Kidney epithelial cell (primary cell): ENCODE data around the gene PRKCD. TPM values are rescaled to one million over a fixed set of nuclear protein-coding genes. Genes with fewer than 3 reads are reported as not detected.
"Not testable (repeated sequence)": the region's sequence is repeated elsewhere in the genome, so short reads cannot be mapped to it uniquely, and the experiment has no call there.

Experiments
- DNase-seq: peaks from one replicate; pipeline ENCODE4 v3.0.0-alpha.2; 2010; ENCODE audit warnings: low read depth
- H3K27me3 ChIP-seq: 2 replicates; pipeline ENCODE4 v1.6.0; 2011; ENCODE audit warnings: low read length; ENCODE audit not compliant: control insufficient read depth, insufficient read depth
- H3K36me3 ChIP-seq: 2 replicates; pipeline ENCODE4 v1.5.1; 2011; ENCODE audit warnings: low read length; ENCODE audit not compliant: control insufficient read depth, insufficient read depth
- H3K4me3 ChIP-seq: 2 replicates; pipeline ENCODE4 v1.5.1; 2011; ENCODE audit warnings: low read depth, mild to moderate bottlenecking, control low read depth, low read length
- total RNA-seq: library from RNA; depleted of rRNA; stranded (reverse); fragments of >200 nt; gene quantifications from 2 replicates; pipeline ENCODE4 v1.2.3, GENCODE V29; 2015
- TF ChIP-seq, protein P1 (sequence below): IDR thresholded peaks from 2 replicates; pipeline ENCODE4 v1.5.1; 2011; ENCODE audit warnings: mild to moderate bottlenecking, moderate library complexity, low read length, control low read depth, inconsistent platforms; ENCODE audit not compliant: insufficient read depth, poor library complexity, severe bottlenecking

Gene PRKCD
- total RNA-seq, 1 donor from 2014 or later, result 6.9 TPM

DNA sequence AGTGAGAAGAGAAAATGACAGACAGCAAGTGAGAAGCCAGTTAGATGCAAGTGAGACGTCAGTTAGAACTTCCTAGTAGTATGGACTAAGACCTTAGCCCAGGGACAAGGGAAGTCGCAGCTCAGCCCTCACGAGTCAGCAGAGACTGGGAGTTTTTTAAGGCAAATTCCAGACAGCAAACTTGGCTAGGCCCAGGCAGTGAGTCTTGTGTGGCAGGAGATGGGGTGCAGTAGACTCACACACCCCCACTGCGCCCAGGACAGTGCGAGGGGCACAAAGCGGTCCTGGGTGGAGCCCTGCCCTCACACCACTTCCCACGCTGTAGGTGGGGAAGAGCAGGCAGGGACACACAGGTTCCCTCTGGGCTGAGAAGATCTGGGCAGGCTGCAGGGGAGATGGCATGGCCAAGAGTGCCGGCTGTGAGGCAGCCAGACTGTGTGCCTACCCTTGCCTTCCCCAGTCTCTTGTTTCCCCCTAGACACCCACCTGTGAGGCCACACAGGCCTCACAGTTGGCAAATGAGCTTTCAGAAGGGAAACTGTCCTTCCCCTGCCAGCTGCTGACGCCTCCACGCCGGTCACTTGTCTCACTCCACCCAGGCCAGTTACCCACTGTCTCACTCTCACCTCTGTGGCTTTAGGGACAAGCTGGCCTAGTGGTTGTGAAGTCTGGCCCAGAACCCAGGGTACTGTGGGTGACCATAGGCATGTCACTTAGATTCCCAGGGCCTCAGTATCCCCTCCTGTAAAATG lies 13.7 kb upstream of the PRKCD start:
- no peak for DNase-seq
- H3K36me3 ChIP-seq, result no peaks in the 10 kb centered on the region
- no peak overlapping the region for H3K4me3 ChIP-seq

DNA sequence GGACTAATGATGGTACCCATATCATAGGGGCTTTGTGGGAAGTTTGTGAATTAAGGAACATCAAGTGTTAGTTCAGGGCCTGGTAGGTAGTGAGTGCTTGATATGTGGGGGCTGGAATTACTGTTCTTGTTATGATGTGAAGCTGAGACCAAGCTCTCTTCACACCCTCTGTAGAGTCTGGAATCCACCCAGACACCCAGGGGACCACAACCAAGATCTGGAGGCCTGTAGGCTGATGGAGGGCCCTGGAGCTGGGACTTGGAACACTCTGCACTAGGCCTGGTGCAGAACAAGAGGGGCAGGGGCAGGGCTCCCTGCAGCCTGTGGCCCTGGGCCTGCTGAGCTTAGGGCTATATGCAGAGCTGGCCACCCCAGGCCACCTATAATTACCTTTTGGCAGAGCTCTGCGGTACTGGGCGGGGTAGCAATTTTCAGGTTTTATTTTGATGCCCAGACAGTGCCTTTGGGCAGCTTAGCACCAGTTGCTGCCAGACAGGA lies 13.1 kb upstream of the PRKCD start:
- TF ChIP-seq, protein P1, sequence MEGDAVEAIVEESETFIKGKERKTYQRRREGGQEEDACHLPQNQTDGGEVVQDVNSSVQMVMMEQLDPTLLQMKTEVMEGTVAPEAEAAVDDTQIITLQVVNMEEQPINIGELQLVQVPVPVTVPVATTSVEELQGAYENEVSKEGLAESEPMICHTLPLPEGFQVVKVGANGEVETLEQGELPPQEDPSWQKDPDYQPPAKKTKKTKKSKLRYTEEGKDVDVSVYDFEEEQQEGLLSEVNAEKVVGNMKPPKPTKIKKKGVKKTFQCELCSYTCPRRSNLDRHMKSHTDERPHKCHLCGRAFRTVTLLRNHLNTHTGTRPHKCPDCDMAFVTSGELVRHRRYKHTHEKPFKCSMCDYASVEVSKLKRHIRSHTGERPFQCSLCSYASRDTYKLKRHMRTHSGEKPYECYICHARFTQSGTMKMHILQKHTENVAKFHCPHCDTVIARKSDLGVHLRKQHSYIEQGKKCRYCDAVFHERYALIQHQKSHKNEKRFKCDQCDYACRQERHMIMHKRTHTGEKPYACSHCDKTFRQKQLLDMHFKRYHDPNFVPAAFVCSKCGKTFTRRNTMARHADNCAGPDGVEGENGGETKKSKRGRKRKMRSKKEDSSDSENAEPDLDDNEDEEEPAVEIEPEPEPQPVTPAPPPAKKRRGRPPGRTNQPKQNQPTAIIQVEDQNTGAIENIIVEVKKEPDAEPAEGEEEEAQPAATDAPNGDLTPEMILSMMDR, result no peak
- Histone ChIP-seq H3K36me3 (no peaks in the 10 kb centered on the region), H3K27me3 (no peaks in the 10 kb centered on the region), H3K4me3 (no peak overlapping the region)
- no peak for DNase-seq

More for the DNA sequence above, 13.7 kb upstream of the PRKCD start:
- TF ChIP-seq, protein P1, result no peak
- H3K27me3 ChIP-seq, result no peaks in the 10 kb centered on the region

DNA sequence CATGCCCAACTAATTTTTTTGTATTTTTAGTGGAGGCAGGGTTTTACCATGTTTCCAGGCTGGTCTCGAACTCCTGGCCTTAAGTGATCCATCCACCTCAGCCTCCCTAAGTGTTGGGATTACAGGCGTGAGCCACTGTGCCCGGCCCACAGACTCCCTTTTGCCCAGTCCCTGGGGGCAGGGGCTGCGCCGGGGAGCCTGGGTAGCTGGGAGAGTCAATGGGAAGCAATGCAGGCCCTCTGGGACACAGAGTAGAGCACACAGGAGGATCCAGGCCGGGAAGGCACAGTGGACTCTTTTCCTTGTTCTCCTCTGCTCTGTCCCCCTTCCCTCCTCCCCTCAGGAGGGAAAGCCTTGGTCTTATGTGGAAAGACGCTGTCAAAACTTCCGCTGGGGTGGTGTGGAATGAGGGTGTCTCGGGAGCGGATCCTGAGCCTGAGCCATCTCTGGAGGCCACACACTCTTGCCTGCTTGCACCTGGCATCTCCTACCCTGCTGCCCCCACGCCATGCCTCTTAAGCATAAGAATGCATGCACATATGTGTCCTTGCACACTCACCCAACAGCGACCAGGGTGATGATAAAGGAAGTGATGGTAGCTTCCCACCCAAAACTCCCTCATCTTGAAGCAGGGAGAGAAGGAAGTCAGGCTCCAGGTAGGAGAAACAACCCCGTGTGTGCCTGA lies 11.9 kb upstream of the PRKCD start:
- no peaks in the 10 kb centered on the region for H3K36me3 ChIP-seq
- no peak overlapping the region for H3K4me3 ChIP-seq
- DNase-seq, result no peak
- TF ChIP-seq, protein P1, result no peak
- no peaks in the 10 kb centered on the region for H3K27me3 ChIP-seq

DNA sequence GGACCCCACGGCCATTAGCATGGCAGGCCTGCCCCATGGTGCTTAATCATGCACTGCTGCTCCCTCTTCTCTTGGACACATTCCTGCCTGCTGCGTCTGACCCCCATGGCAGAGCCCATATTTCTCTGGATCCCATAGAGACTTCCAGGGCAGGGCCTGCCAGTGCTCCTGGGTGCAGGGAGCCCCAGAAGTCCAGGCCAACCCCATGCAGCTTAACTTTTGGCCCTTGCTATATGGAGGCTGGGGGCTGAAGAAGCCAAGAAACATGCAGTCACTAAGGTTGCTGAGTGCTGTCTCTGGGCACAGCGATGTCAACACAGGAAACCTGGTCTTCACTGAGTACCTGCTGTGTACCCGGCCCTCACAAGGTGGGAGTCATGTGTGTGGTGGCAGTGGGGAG lies 11.3 kb upstream of the PRKCD start:
- Histone ChIP-seq H3K36me3 (no peaks in the 10 kb centered on the region), H3K27me3 (no peaks in the 10 kb centered on the region), H3K4me3 (no peak overlapping the region)
- TF ChIP-seq, protein P1, result no peak
- DNase-seq, result no peak

DNA sequence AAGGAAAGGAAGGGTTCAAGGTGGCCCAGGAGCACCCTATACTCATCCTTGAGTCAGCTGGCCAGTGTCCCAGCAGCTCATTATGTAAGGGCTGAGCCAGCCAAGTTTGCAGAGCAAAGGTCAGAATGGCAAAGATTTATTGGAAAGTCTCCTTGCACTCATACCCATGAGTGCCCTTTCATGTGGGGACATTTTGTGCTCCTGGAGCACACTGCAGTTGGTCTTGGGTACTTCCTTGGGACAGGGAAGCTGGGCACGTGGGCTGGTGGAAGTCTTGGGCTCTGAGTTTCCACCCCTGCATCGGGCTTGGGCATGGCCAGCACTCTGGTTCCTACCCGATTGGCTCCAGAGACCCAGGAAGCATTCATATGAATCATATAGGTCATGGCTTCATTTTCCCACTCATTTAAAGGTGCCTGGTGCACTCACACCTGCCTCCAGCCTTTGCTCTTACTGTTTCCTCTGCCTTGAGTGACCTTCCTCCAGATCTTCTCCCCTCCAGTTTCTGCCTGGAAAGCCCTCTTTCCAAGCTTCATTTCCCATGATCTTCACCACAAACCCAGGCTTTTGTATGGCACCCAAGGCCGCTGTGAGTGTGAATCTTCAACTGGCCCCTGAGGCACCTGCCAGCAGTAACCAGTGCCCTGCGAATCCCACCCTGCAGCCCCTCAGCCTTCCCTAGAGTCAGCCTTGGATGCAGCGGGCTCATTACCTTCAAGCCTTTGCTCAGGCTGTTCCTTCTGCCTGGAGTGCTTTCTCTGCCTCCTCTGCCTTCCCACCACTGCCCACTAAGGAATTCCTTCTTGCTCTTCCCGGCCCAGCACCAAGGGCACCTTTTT lies 10.5 kb upstream of the PRKCD start:
- TF ChIP-seq, protein P1, result no peak
- no peaks in the 10 kb centered on the region for H3K36me3 ChIP-seq
- H3K27me3 ChIP-seq, result no peaks in the 10 kb centered on the region
- H3K4me3 ChIP-seq, result no peak overlapping the region
- DNase-seq, result no peak

DNA sequence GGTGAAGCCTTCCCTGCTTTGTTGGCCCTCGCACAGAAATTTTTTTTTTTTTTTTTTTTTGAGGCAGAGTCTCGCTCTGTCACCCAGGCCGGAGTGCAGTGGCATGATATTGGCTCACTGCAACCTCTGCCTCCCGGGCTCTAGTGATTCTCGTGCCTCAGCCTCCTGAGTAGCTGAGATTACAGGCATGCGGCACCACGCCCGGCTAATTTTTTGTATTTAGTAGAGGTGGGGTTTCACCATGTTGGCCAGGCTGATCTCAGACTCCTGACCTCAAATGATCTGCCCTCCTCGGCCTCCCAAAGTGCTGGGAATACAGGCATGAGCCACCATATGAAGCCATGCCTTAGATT lies 9.9 kb upstream of the PRKCD start:
- not testable (repeated sequence) for H3K4me3 ChIP-seq, H3K36me3 ChIP-seq, H3K27me3 ChIP-seq, DNase-seq
